Activated CD8-positive, alpha-beta T cell treated with anti-CD3 and anti-CD28 coated beads for 36 hours (primary cell): ENCODE measurements around the gene MBD6. TPM values are rescaled to one million over a fixed set of nuclear protein-coding genes. Genes with fewer than 3 reads are reported as not detected.

Source experiments
- ATAC-seq: fragments of 200-7000 bp; cut with Tn5 transposase; one replicate; pipeline ENCODE4 v1.10.0; 2021; ENCODE audit warnings: mild to moderate bottlenecking, moderate library complexity
- CTCF ChIA-PET: fragments of 350-600 bp; sonication (Branson Sonifier 250); formaldehyde crosslinking; loops from one replicate; lab custom pipeline; 2021; ENCODE audit warnings: antibody characterized with exemption; lab: Charles Lee
- POLR2A ChIA-PET: fragments of 350-600 bp; sonication (Branson Sonifier 250); formaldehyde crosslinking; loops from one replicate; lab custom pipeline; 2021; ENCODE audit warnings: antibody characterized with exemption; lab: Charles Lee
- DNase-seq: peaks from one replicate; pipeline ENCODE4 v3.0.0-alpha.2; 2020
- H3K27ac Mint-ChIP-seq: one replicate; pipeline ENCODE4 v1.8.0; 2021; ENCODE audit warnings: mild to moderate bottlenecking, mixed read lengths
- H3K27me3 Mint-ChIP-seq: one replicate; pipeline ENCODE4 v1.8.0; 2021; ENCODE audit warnings: mixed read lengths
- H3K36me3 Mint-ChIP-seq: one replicate; pipeline ENCODE4 v1.8.0; 2021; ENCODE audit warnings: low read depth, mixed read lengths
- H3K4me1 Mint-ChIP-seq: one replicate; pipeline ENCODE4 v1.8.0; 2021; ENCODE audit warnings: low read depth, mixed read lengths
- H3K4me3 Mint-ChIP-seq: one replicate; pipeline ENCODE4 v1.8.0; 2021; ENCODE audit warnings: mild to moderate bottlenecking, moderate library complexity, mixed read lengths
- H3K9me3 Mint-ChIP-seq: one replicate; pipeline ENCODE4 v1.8.0; 2021; ENCODE audit warnings: mixed read lengths
- intact Hi-C: fragments of 100-400 bp; cut with micrococcal nuclease; formaldehyde crosslinking; loops from one replicate; pipeline ENCODE4 v1.10.0; 2022
- total RNA-seq, 2 experiments: library from RNA; stranded (reverse); gene quantifications; one replicate each; pipeline ENCODE4 v1.2.3, GENCODE V29; 2021
- TF ChIP-seq, protein P1 (sequence below): fragments of 200-600 bp; IDR thresholded peaks from one replicate; pipeline ENCODE4 v1.8.0; 2022; ENCODE audit warnings: antibody characterized with exemption, mild to moderate bottlenecking

MBD6 gene
- total RNA-seq, 2 experiments from 2014 or later, result 46.5 to 47.3 TPM

DNA sequence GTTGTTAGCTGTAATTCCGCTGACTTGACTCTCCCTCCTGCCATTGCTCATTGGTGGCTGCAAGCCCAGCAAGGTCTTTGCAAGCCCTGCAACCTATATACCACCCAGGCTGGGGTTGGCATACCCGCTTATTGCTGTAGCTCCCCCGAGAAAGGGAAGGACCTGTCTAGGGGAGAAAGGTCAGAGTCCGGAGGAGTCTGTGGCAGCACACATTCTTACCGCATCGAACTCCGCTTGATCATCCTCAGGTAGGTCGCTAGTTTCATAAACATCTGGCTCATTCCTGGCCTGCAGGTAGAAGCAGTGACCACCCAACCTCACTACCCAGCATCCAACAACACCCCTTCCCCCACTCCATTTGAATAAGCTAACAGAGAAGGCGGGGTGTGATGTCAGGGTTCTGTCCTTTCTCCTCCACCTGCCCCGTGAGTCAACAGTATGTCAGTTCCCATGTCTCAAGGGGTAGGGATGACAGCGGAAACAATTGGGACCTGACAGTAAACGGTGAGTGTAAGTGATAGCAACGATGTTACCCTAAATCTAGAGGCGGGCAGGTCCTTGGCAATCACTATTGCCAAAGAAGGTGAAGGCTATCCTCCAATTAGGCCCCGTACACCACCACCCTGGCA, 23.3 kb downstream of the MBD6 start:
- intact Hi-C loops, result no loop called here
- Mint-ChIP-seq H3K4me3 (peak overlapping the region; percentile 95), H3K27ac (peak overlapping the region; percentile 94), H3K9me3 (no peaks in the 10 kb centered on the region), H3K36me3 (peaks cover 12% of the 10 kb centered on the region), H3K4me1 (peaks cover 45% of the 10 kb centered on the region), H3K27me3 (peaks cover 4% of the 10 kb centered on the region)
- POLR2A ChIA-PET, result interaction anchor here (0.5 to 2.0 kb wide), 8 partner anchors 10 to 232 kb away, joined by 3 to 11 read pairs (median 4); partner anchors contain the start of genes DDIT3 and OS9
- peak; percentile 35 for DNase-seq
- ATAC-seq, result no peak
- TF ChIP-seq, protein P1, sequence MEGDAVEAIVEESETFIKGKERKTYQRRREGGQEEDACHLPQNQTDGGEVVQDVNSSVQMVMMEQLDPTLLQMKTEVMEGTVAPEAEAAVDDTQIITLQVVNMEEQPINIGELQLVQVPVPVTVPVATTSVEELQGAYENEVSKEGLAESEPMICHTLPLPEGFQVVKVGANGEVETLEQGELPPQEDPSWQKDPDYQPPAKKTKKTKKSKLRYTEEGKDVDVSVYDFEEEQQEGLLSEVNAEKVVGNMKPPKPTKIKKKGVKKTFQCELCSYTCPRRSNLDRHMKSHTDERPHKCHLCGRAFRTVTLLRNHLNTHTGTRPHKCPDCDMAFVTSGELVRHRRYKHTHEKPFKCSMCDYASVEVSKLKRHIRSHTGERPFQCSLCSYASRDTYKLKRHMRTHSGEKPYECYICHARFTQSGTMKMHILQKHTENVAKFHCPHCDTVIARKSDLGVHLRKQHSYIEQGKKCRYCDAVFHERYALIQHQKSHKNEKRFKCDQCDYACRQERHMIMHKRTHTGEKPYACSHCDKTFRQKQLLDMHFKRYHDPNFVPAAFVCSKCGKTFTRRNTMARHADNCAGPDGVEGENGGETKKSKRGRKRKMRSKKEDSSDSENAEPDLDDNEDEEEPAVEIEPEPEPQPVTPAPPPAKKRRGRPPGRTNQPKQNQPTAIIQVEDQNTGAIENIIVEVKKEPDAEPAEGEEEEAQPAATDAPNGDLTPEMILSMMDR, result no peak
- CTCF ChIA-PET, result interaction anchor here (1.0 to 2.0 kb wide), 5 partner anchors 10 to 237 kb away, joined by 3 to 9 read pairs (median 4); partner anchors contain the start of gene TSFM

DNA sequence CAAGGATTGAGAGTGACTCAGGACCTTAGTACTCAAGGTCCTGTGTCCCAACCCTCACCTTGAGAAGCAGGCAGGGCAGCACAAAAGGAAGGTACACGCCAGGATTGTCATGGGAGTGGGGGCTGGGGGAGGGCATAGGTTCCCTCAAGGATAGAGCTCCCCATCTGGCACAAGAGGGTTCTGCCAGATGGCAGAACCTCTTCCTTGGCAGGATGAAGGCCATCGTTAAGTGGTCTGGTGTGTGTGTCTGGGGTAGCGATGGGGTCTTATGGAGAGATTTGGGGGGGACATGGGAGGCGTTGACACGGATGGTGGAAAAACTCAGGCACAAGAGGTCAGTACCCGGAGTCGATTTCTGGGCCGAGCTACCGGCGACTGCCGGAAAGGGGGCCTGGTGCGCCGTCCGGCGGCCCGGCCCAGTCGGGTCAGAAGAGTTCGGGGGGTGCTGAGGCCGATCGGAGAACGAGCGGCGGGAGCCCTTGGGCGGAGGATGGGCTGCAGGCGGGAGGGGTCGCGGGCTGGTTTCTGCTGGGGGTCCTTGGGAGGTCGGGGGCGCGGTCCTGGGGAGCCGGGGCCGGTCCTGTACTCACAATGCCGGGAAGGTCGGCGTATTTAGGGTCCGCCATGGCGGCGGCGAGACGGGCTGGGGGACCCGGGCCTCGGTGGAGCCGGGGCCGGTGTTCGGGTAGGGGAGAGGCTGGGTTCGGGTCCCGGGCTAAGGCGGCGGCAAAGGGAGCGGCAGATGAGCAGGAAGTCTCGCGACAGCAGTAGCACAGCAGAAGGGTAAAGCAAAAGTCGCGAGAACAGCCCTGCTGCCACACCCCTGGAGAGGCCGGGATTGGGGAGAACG, 24.0 kb downstream of the MBD6 start, which contains the start of gene DCTN2:
DCTN2 (minus strand) TSS at position 755 of the 850 bp plus-strand sequence; CDS start at position 626, 129 bp downstream.
- Mint-ChIP-seq H3K27ac (peak within 1 kb of the TSS; percentile 94), H3K4me3 (peak within 1 kb of the TSS; percentile 95), H3K9me3 (no peaks in the 10 kb centered on the region), H3K36me3 (peaks cover 9% of the 10 kb centered on the region), H3K27me3 (peaks cover 4% of the 10 kb centered on the region), H3K4me1 (peaks cover 45% of the 10 kb centered on the region)
- DNase-seq, result peak; percentile 98
- ATAC-seq, result peak; percentile 96
- intact Hi-C loops, result no loop called here
- TF ChIP-seq, protein P1, result no peak
- CTCF ChIA-PET, result interaction anchor here (1.1 to 2.0 kb wide), 7 partner anchors 11 to 236 kb away, joined by 3 to 9 read pairs (median 4); partner anchors contain the start of genes OS9 and TSFM
- POLR2A ChIA-PET, result interaction anchor here (0.5 to 2.0 kb wide), 8 partner anchors 11 to 233 kb away, joined by 3 to 11 read pairs (median 4); partner anchors contain the start of genes DDIT3 and OS9

DNA sequence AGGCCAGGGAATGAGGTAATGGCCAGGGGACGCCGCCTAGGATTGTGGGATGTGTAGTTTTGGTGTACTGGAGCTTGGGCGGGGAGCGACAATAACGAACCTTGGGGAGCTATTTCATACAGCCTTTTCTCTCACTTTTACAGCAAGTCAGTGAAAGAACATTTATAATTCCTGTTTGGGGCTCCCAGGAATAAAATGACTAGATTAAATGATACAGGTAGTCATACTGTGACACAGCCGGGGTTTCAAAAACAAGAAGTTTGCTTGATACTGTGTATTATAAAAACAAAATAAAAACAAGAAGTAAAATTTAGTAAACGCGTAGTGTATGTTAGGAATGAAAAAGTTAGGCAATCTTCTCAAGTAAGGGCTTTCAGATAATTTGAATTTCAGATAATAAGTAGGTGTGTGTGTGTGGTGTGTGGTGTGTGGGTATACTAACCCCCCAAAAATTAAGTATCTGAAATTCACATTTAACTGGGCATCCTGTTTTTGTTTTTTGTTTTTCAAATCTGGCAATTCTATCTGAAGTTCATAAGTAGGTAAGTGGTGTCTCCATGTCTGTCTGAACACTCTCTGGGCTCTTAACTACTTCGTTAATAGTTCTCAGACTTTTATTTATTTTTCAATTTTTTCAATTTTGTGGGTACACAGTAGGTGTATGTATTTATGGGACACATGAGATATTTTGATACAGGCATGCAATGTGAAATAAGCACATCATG, 24.8 kb downstream of the MBD6 start:
- TF ChIP-seq, protein P1, result no peak
- Mint-ChIP-seq H3K27me3 (peaks cover 4% of the 10 kb centered on the region), H3K4me1 (peaks cover 45% of the 10 kb centered on the region), H3K27ac (peak overlapping the region; percentile 94), H3K9me3 (no peaks in the 10 kb centered on the region), H3K36me3 (peaks cover 9% of the 10 kb centered on the region), H3K4me3 (peak overlapping the region; percentile 95)
- no peak for ATAC-seq
- intact Hi-C loops, result no loop called here
- POLR2A ChIA-PET, result interaction anchor here (0.6 to 2.0 kb wide), 5 partner anchors 21 to 147 kb away, joined by 3 to 9 read pairs (median 4); partner anchors contain the start of genes DDIT3 and OS9
- CTCF ChIA-PET, result interaction anchor here (1.1 to 2.0 kb wide), 6 partner anchors 10 to 235 kb away, joined by 3 to 6 read pairs (median 4); partner anchors contain the start of genes OS9 and TSFM
- DNase-seq, result no peak

DNA sequence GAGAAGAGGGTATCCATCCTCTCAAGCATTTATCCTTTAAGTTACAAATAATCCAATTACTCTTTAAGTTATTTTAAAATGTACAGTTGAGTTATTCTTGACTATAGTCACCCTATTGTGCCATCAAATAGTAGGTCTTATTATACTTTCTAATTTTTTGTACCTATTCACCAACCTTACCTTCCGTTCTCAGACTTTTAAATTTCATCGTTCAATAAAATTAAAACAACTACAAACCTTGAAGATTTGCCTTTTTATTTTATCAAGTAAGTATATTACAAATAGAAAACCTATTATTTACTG, 25.3 kb downstream of the MBD6 start:
- Mint-ChIP-seq H3K4me3 (no peak overlapping the region), H3K4me1 (peaks cover 45% of the 10 kb centered on the region), H3K27ac (no peak overlapping the region), H3K36me3 (peaks cover 9% of the 10 kb centered on the region), H3K9me3 (no peaks in the 10 kb centered on the region), H3K27me3 (peaks cover 4% of the 10 kb centered on the region)
- no peak for DNase-seq
- no peak for ATAC-seq
- CTCF ChIA-PET, result no interaction called here
- intact Hi-C loops, result no loop called here
- TF ChIP-seq, protein P1, result no peak
- POLR2A ChIA-PET, result no interaction called here
